ENCODE measurements around the gene ATP9A.
"Not testable (repeated sequence)": the region's sequence is repeated elsewhere in the genome, so short reads cannot be mapped to it uniquely, and the experiment has no call there.

ATP9A gene

GRCh38 chr20:51571460-51571794 lies 196.8 kb downstream of the ATP9A start:
- no peak for DNase-seq (ENCODE audit: low read depth)

- DNase-seq (ENCODE audit: low read depth), result no peak
These were observed 197.3 kb downstream of the ATP9A start for GRCh38 chr20:51570739-51571459.

GRCh38 chr20:51569815-51570738 lies 198.1 kb downstream of the ATP9A start:
- no peak for DNase-seq (ENCODE audit: low read depth)

- not testable (repeated sequence) for DNase-seq (ENCODE audit: low read depth)
These were observed 199.7 kb downstream of the ATP9A start for GRCh38 chr20:51568533-51568932.

- DNase-seq (ENCODE audit: low read depth), result no peak
These were observed 200.6 kb downstream of the ATP9A start for GRCh38 chr20:51567622-51568021.

- no peak for DNase-seq (ENCODE audit: low read depth)
These were observed 201.6 kb downstream of the ATP9A start for GRCh38 chr20:51566594-51566993.

- DNase-seq (ENCODE audit: low read depth), result no peak
These were observed 202.7 kb downstream of the ATP9A start for GRCh38 chr20:51565298-51566144.

- DNase-seq (ENCODE audit: low read depth), result no peak
These were observed 204.5 kb downstream of the ATP9A start for GRCh38 chr20:51563486-51564332.

GRCh38 chr20:51563174-51563485 lies 205.1 kb downstream of the ATP9A start:
- no peak for DNase-seq (ENCODE audit: low read depth)

GRCh38 chr20:51562332-51563173 lies 205.6 kb downstream of the ATP9A start:
- DNase-seq (ENCODE audit: low read depth), result no peak

GRCh38 chr20:51562027-51562331 lies 206.2 kb downstream of the ATP9A start:
- DNase-seq (ENCODE audit: low read depth), result no peak

GRCh38 chr20:51560550-51561307 lies 207.5 kb downstream of the ATP9A start:
- no peak for DNase-seq (ENCODE audit: low read depth)

GRCh38 chr20:51560042-51560441 lies 208.1 kb downstream of the ATP9A start:
- DNase-seq (ENCODE audit: low read depth), result no peak

GRCh38 chr20:51554538-51555165 lies 213.5 kb downstream of the ATP9A start:
- DNase-seq (ENCODE audit: low read depth), result no peak

GRCh38 chr20:51553897-51554486 lies 214.2 kb downstream of the ATP9A start:
- DNase-seq (ENCODE audit: low read depth), result no peak

- no peak for DNase-seq (ENCODE audit: low read depth)
These were observed 217.0 kb downstream of the ATP9A start for GRCh38 chr20:51551186-51551585.

GRCh38 chr20:51549474-51549873 lies 218.7 kb downstream of the ATP9A start:
- no peak for DNase-seq (ENCODE audit: low read depth)

- DNase-seq (ENCODE audit: low read depth), result no peak
These were observed 220.2 kb downstream of the ATP9A start for GRCh38 chr20:51547951-51548350.
